ENCODE measurements around the gene PALB2.

DNA sequence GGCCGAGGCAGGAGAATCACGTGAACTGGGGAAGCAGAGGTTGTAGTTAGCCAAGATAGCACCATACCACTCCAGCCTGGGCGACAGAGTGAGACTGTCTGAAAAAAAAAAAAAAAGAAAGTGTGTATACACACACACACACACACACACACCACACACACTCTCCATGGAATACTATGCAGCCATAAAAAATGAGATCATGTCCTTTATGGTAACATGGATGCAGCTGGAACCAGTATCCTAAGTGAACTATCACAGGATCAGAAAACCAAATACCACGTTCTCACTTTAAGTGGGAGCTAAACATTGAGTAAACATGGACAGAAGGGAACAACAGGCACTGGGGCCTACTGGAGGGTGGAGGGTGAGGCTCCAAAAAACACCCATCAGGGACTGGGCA is 61.7 kb downstream of the PALB2 start:
- TF ChIP-seq, protein P1, sequence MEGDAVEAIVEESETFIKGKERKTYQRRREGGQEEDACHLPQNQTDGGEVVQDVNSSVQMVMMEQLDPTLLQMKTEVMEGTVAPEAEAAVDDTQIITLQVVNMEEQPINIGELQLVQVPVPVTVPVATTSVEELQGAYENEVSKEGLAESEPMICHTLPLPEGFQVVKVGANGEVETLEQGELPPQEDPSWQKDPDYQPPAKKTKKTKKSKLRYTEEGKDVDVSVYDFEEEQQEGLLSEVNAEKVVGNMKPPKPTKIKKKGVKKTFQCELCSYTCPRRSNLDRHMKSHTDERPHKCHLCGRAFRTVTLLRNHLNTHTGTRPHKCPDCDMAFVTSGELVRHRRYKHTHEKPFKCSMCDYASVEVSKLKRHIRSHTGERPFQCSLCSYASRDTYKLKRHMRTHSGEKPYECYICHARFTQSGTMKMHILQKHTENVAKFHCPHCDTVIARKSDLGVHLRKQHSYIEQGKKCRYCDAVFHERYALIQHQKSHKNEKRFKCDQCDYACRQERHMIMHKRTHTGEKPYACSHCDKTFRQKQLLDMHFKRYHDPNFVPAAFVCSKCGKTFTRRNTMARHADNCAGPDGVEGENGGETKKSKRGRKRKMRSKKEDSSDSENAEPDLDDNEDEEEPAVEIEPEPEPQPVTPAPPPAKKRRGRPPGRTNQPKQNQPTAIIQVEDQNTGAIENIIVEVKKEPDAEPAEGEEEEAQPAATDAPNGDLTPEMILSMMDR (IDR thresholded peaks at IDR 0.05), result no peak
- no peak for TF ChIP-seq POLR2A (IDR thresholded peaks at IDR 0.05)

All from testis (tissue), 2 donors.